SK-N-DZ (cell line): ENCODE data around the gene PPP2R5E. TPM values are rescaled to one million over a fixed set of nuclear protein-coding genes. Genes with fewer than 3 reads are reported as not detected.
"Not testable (repeated sequence)": the region's sequence is repeated elsewhere in the genome, so short reads cannot be mapped to it uniquely, and the experiment has no call there.

Experiments used
- DNase-seq: peaks from one replicate; pipeline ENCODE4 v3.0.0-alpha.2; 2015; ENCODE audit warnings: low spot score
- polyA plus RNA-seq, 2 experiments: library from polyadenylated mRNA; depleted of rRNA; stranded (reverse); fragments of >200 nt; gene quantifications; 2 replicates each; pipeline ENCODE4 v1.2.3, GENCODE V29; 2014

Gene PPP2R5E
- polyA plus RNA-seq (2014; cell fraction: cytosol; rRNA removed), result 20.7 and 26.2 TPM in 2 replicates
- polyA plus RNA-seq (2014; cell fraction: nucleus; rRNA removed), result 14.0 and 14.2 TPM in 2 replicates

- DNase-seq, result peak; percentile 98
Measured at GRCh38 chr14:63543000-63543825, at the start of gene PPP2R5E. TSS of gene PPP2R5E (minus strand) at chr14:63543377. CDS start at chr14:63539685, 3,692 bp downstream.

DNA sequence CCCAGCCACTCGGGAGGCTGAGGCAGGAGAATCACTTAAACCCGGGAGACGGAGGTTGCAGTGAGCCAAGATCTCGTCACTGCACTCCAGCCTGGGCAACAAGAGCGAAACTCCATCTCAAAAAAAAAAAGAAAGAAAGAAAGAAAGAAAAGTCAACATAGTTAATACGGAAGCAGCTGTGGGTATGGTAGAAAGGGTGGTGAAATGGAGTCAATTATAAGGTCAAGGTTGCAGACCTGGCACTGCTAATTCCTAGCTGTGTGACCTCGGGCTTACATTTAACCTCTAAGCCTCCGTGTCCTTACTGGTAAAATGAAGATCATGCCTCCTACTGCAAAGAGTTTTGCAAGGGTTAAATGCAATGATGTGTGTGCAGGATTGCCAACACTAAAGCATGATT lies 39.9 kb upstream of the PPP2R5E start:
- DNase-seq, result not testable (repeated sequence)

- DNase-seq, result no peak
Measured at GRCh38 chr14:63581491-63581890, 38.3 kb upstream of the PPP2R5E start.

DNA sequence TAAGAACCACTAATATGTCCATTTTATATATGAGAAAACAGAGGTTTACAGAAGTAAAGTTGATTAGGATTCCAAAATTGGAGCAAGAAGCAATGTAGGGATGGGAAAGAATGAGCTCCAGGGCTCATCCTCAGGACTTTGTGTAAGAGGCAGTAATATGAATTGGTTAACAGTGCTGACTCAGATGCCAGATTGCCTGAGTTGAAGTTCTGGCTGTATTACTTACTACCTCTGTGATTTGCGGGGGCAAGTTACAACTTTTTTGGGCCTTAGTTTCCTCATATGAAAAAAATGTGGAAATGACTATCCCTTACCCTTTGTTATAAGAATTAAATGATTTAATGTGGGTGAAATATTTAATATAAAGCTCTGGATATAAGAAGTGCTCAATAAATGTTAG lies 35.1 kb upstream of the PPP2R5E start:
- DNase-seq, result no peak

DNA sequence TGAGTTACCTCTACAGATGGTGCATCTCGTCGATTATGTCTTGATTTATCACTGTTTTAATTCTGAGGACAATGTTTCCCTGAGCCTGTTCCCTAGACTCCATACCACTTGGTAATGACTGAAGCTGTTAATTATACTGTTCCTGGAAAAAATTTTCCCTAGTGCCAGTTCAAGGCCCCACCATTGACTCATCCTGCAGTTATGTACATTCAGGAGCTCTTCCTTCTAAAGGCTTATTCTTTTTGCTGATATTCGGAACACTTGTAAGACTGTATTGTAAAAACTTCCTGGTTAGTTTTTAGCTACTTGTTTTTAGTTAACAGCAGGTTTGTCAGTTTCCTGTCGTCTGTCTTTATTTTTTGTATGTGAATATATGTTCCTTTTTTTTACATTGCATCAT lies 30.4 kb upstream of the PPP2R5E start:
- DNase-seq, result no peak

DNA sequence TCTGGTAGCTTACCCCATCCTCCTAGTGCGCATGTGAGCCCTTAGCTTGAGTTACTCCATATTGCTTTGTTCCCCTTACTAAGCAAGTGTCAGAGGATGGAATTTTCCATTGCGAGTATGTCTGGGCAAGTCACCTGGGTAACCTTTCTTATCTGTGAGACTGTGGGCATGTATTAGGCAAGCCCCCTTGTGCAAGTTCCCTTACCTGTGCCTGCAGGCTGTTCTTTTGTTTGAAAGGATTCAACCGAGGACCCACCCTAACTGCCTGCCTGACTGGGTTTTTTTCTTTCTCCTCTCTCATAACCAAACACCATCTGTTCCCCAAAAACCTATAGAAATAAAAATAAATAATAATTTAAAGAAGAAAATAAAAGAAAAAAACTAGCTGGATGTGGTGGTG lies 22.3 kb upstream of the PPP2R5E start:
- DNase-seq, result no peak

DNA sequence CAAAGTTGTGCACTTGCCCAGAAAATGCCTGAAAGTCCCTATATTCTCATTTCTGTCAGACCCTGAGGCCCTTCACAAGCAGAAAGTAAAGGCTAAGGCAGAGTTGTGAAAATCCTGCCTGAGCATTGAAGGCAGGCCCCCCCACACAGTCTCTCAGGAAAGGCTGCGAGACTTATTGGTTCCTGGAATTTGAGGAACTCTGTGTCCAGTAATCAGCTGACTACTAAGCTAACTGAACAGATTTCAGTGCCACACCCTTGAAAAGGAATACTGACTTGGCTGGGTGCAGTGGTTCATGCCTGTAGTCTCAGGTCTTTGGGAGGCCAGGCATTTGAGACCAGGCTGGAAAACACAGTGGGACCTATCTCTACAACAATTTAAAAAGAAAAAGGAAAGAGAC lies 21.1 kb upstream of the PPP2R5E start:
- DNase-seq, result no peak

- DNase-seq, result no peak
Measured at GRCh38 chr14:63563370-63564026, 20.3 kb upstream of the PPP2R5E start.

GRCh38 chr14:63562405-63562804 lies 19.2 kb upstream of the PPP2R5E start:
- no peak for DNase-seq

DNA sequence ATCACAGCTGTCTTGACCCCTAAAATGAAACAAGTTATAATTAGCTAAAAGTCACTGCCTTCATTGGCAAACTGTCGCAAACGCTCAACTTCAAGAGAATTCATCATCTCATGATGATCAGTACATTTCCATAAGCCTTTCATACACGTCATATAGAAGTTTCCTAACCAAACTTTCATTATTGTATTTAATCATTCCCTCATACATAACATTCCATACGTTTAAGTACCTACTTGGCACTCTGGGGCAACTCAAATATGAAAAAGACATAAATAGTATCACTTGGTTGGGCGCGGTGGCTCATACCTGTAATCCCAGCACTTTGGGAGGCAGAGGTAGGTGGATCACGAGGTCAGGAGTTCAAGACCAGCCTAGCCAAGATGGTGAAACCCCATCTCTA lies 12.4 kb upstream of the PPP2R5E start:
- no peak for DNase-seq

GRCh38 chr14:63551332-63551731 lies 8.2 kb upstream of the PPP2R5E start:
- no peak for DNase-seq

DNA sequence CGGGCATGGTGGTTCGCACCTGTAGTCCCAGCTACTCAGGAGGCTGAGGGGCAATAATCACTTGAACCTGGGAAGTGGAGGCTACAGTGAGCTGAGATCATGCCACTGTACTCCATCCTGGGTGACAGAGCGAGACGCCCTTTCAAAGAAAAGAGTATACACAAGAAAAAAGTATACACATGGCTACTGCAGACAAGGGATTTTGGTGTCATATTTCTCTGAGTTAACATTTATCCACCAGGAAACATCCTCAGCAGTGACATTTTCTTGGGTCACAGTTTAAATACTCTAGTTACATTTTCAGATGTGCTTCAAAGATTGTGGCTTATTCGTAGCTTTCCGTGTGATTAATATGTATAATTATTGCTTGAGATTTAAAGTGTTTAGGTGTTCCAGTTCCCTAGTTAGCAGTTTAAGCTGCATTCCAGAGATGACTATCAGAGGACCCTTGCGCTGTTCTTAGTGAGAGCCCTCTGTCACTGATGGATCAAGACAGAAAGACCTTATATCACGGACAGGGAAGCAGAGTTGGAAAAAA lies 4.7 kb upstream of the PPP2R5E start:
- DNase-seq, result no peak

GRCh38 chr14:63545431-63545830 lies 2.3 kb upstream of the PPP2R5E start:
- DNase-seq, result no peak

- no peak for DNase-seq
Measured at GRCh38 chr14:63544591-63545299, 1.6 kb upstream of the PPP2R5E start.

GRCh38 chr14:63543826-63544406 lies 739 bp upstream of the PPP2R5E start:
- no peak for DNase-seq

GRCh38 chr14:63542231-63542999 lies 762 bp downstream of the PPP2R5E start:
- DNase-seq, result peak; percentile 11

DNA sequence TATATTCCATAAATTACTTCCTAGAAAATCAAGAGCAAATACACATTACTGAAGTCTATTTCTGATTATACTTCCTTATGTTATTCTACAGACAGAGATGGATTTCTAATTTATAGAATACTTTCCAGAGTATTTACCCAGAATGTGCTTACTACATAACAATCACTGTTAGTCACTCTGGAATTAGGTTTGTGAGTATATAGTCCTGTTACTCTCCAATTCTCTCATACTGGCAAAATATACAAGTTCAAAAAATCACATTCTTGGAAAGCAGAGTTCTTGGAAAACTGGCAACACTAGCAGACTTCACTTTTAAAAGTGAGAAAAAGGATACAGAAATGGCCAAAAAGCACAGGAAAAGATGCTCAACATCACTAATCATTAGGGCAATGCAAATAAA lies 7.3 kb downstream of the PPP2R5E start:
- no peak for DNase-seq

- no peak for DNase-seq
Measured at GRCh38 chr14:63533474-63533873, 9.7 kb downstream of the PPP2R5E start.

DNA sequence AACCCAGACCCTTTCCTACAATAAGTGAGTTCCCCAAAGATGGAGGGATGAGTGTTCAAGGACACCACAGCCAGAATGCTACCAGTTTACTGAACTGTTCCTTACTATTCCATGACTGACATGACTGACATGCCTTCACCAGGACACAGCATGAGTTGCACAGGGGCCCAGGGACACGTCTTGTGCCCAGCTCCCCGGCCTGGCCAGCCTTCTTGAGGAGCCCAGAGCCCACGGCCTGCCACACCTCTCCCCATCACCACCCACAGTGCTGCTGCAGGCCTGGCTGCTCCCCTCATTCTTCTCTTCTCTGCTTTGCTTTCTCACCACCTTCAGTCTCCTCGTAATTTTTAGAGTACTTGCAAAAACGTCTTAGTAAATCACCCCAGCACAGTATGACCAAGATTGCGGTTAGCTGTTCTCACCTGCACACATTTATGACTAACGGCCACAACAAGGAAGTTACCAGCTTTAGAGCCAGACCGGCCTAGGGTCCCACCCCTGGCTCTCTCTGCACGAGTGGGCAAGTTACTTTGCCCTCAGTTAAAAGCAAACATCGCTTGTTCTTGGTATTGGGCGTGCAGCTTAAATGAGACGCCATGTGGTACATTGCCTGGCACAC lies 18.5 kb downstream of the PPP2R5E start:
- DNase-seq, result no peak

DNA sequence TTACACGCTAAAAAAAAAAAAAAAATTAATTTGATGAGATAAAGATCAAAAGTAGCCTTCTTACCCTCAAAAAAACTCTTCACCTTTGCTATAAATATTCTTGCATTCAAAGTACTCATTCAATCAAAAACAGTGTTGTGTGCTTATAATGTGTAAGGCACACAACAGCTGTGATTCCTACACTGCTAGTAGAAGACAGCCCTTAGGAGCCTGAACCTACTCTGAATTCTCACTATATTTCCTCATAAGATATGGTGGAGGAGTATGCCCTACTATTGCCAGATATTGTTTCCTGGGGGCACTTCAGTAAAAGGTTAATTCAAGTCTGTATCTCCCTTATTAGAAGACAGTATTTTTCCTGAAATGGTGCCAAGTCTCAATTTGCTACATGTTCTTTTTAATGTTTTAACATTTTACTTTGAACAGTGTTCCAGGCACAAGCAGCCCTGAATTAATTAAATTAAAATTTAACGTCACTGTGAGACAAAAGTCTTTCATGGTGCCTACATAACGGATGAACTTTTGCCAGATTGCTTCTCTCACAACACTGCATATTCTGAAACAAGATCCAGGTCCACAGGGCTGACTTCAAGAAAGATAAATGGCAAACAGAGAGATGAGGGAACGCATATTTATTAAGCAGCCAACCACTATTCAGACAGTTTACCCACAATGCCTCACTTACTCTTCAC lies 19.3 kb downstream of the PPP2R5E start:
- DNase-seq, result no peak
